GM12878 (cell line): ENCODE measurements around the gene TBX10. TPM values are rescaled to one million over a fixed set of nuclear protein-coding genes. Genes with fewer than 3 reads are reported as not detected.

ENCODE experiments used
- ATAC-seq: fragments of 200-7000 bp; cut with Tn5 transposase; 3 replicates; pipeline ENCODE4 v1.9.1; 2020; ENCODE audit warnings: mild to moderate bottlenecking, moderate library complexity
- BruUV-seq: library from RNA; stranded (reverse); fragments of 400-500 nt; replicated peaks from 2 replicates; lab custom pipeline; 2021; lab: Mats Ljungman, UMichigan
- CTCF ChIA-PET: fragments of 300-600 bp; sonication (Branson Sonifier 250); formaldehyde crosslinking; extraction: SDS; loops from one replicate; lab custom pipeline; 2021; ENCODE audit warnings: inconsistent platforms; lab: Yijun Ruan, JAX
- POLR2A ChIA-PET: fragments of 350-600 bp; formaldehyde crosslinking; extraction: SDS; loops from one replicate; lab custom pipeline; 2021; ENCODE audit warnings: inconsistent platforms; lab: Charles Lee
- RAD21 ChIA-PET: fragments of 300-600 bp; sonication (Branson Sonifier 250); formaldehyde crosslinking; loops from one replicate; lab custom pipeline; 2023; ENCODE audit warnings: antibody characterized with exemption; ENCODE audit not compliant: unreplicated experiment; lab: Charles Lee
- SMC1A ChIA-PET: fragments of 300-600 bp; sonication (Branson Sonifier 250); formaldehyde crosslinking; loops from one replicate; lab custom pipeline; 2023; ENCODE audit not compliant: unreplicated experiment, uncharacterized antibody; lab: Charles Lee
- DNase-seq: peaks from one replicate; pipeline ENCODE4 v3.0.0-alpha.2; 2011; ENCODE audit warnings: low read depth, low spot score
- FAIRE-seq: peaks from 3 replicates; lab custom pipeline; 2011; peaks lifted over from hg19 to GRCh38; lab: Jason Lieb, UNC
- H2AFZ ChIP-seq: 2 replicates; pipeline ENCODE4 v1.6.0; 2011; ENCODE audit warnings: low read depth, low read length, control low read depth; ENCODE audit not compliant: control insufficient read depth
- H3K27ac ChIP-seq: 2 replicates; pipeline ENCODE4 v1.5.1; 2011; ENCODE audit warnings: control low read depth; ENCODE audit not compliant: control insufficient read depth, insufficient read depth
- H3K27me3 ChIP-seq, 2 experiments: replicated peaks in 1 of 2; 2 replicates each; pipeline versions ENCODE4 v1.6.0 to v1.6.1; 2011; ENCODE audit warnings: low read length in 1 of 2; ENCODE audit not compliant: control insufficient read depth in 2 of 2, insufficient read depth in 2 of 2
- H3K36me3 ChIP-seq, 2 experiments: 2 replicates each; pipeline ENCODE4 v1.5.1; 2011; ENCODE audit warnings: low read length in 1 of 2; ENCODE audit not compliant: control insufficient read depth in 2 of 2, insufficient read depth in 2 of 2
- H3K4me1 ChIP-seq: 2 replicates; pipeline ENCODE4 v1.6.1; 2011; ENCODE audit warnings: mild to moderate bottlenecking, low read length, moderate library complexity, mixed read lengths; ENCODE audit not compliant: control insufficient read depth, insufficient read depth
- H3K4me2 ChIP-seq: 2 replicates; pipeline ENCODE4 v1.6.0; 2011; ENCODE audit warnings: control low read depth; ENCODE audit not compliant: control insufficient read depth, insufficient read depth
- H3K4me3 ChIP-seq: fragments of 200-600 bp; sonication (generic); 2 replicates; pipeline ENCODE4 v1.5.1; 2016
- H3K79me2 ChIP-seq: 2 replicates; pipeline ENCODE4 v1.6.0; 2011; ENCODE audit warnings: low read length; ENCODE audit not compliant: control insufficient read depth, insufficient read depth
- H3K9ac ChIP-seq: 2 replicates; pipeline ENCODE4 v1.8.0; 2011; ENCODE audit warnings: low read length, control low read depth, mixed read lengths; ENCODE audit not compliant: control insufficient read depth, insufficient read depth
- H3K9me3 ChIP-seq: replicated peaks from 3 replicates; pipeline ENCODE4 v1.5.1; 2011; ENCODE audit warnings: mild to moderate bottlenecking, low read length; ENCODE audit not compliant: control insufficient read depth, insufficient read depth
- H4K20me1 ChIP-seq: 2 replicates; pipeline ENCODE4 v1.6.0; 2011; ENCODE audit not compliant: control insufficient read depth, insufficient read depth
- ASH2L ChIP-seq: fragments of 300-600, 200-600 bp; sonication (generic); IDR thresholded peaks from 2 replicates; pipeline ENCODE4 v1.6.1; 2017; ENCODE audit warnings: low read depth, mild to moderate bottlenecking, borderline replicate concordance
- ATF3 ChIP-seq: IDR thresholded peaks from 2 replicates; pipeline ENCODE4 v1.6.1; 2011; ENCODE audit warnings: low read depth, mild to moderate bottlenecking, low read length, moderate library complexity, borderline replicate concordance; ENCODE audit errors: extremely low read depth
- BMI1 ChIP-seq: fragments of 450-650 bp; IDR thresholded peaks from 2 replicates; pipeline ENCODE4 v1.6.1; 2016; ENCODE audit warnings: mild to moderate bottlenecking, moderate library complexity, borderline replicate concordance
- CBFB ChIP-seq: IDR thresholded peaks from 2 replicates; pipeline ENCODE4 v1.6.1; 2016; ENCODE audit warnings: antibody characterized with exemption, low read depth
- HDAC6 ChIP-seq: fragments of 200-600 bp; sonication (generic); IDR thresholded peaks from one replicate; pipeline ENCODE4 v1.8.0; 2017; ENCODE audit warnings: antibody characterized with exemption; ENCODE audit not compliant: unreplicated experiment
- JUNB ChIP-seq: IDR thresholded peaks from 2 replicates; pipeline ENCODE4 v1.6.1; 2016; ENCODE audit warnings: antibody characterized with exemption, mild to moderate bottlenecking
- RAD51 ChIP-seq: fragments of 450-650 bp; IDR thresholded peaks from 2 replicates; pipeline ENCODE4 v1.6.1; 2016; ENCODE audit warnings: moderate library complexity, mild to moderate bottlenecking, inconsistent platforms
- SPI1 ChIP-seq: IDR thresholded peaks from 2 replicates; pipeline ENCODE4 v1.6.1; 2011; ENCODE audit warnings: low read depth, mild to moderate bottlenecking, low read length, moderate library complexity, borderline replicate concordance; ENCODE audit not compliant: insufficient read depth
- ZBED1 ChIP-seq: IDR thresholded peaks from 2 replicates; pipeline ENCODE4 v1.6.1; 2016; ENCODE audit warnings: borderline replicate concordance
- ZNF207 ChIP-seq: fragments of 450-650 bp; IDR thresholded peaks from 2 replicates; pipeline ENCODE4 v1.6.1; 2014; ENCODE audit warnings: antibody characterized with exemption, mild to moderate bottlenecking, borderline replicate concordance
- WGBS: methylation state at CpG from one replicate; pipeline ENCODE4 v1.1.6; 2016; ENCODE audit warnings: low lambda C conversion rate; ENCODE audit not compliant: insufficient replicate concordance, insufficient coverage; ENCODE audit errors: missing lambda C conversion rate; 5-methylcytosine and 5-hydroxymethylcytosine counted together
- in situ Hi-C: fragments of 300-500 bp; cut with MboI; formaldehyde crosslinking; loops from 9 replicates; pipeline ENCODE4 v1.14.3; 2018; ENCODE audit warnings: mixed read lengths
- intact Hi-C: fragments of 100-400 bp; cut with micrococcal nuclease; formaldehyde crosslinking; loops from one replicate; pipeline ENCODE4 v1.14.2; 2022; ENCODE audit not compliant: unreplicated experiment
- polyA plus RNA-seq, 11 experiments: library from polyadenylated mRNA; depleted of rRNA in 4 of 11; unstranded in 6 of 11; stranded (reverse) in 5 of 11; fragments of >200 nt; fragmentation: Nextera tagmentation in 4 of 11; fragmentation: Illumina TruSeq in 1 of 11; extraction: Ambion mirVana in 4 of 11; extraction: Trizol in 1 of 11; gene quantifications; 1 replicate in 1 of 11; 2 replicates in 10 of 11; pipeline versions ENCODE4 v1.2.1 to v1.2.3, GENCODE V29; 2011 to 2016; ENCODE audit warnings: inconsistent platforms in 2 of 11, missing spikeins in 2 of 11, low read depth in 1 of 11
- total RNA-seq, 4 experiments: library from RNA; depleted of rRNA in 3 of 4; stranded (reverse); fragments of >200 nt in 3 of 4; fragmentation: Illumina TruSeq in 1 of 4; extraction: Trizol in 1 of 4; gene quantifications; 2 replicates each; pipeline versions ENCODE4 v1.2.1 to v1.2.3, GENCODE V29; 2013 to 2021

The TBX10 gene
- total and polyA plus RNA-seq, 10 of the 15 experiments (the other 5 are each of a cell fraction or from before 2014, with no cell fraction given): 0.10 to 0.44 (median 0.20) TPM; not detected in 4

GRCh38 chr11:67664696-67665540 is 25.4 kb upstream of the TBX10 start:
- ChIA-PET SMC1A (interaction anchor here (0.6 kb wide), 1 partner anchor 16 kb away, joined by 3 read pairs; no protein-coding TSS in a partner anchor), POLR2A (no interaction called here), RAD21 (no interaction called here), CTCF (interaction anchor here (0.6 to 1.7 kb wide), 2 partner anchors 27 kb away, joined by 3 to 8 read pairs; no protein-coding TSS in a partner anchor)
- in situ Hi-C loops (no loop called here), intact Hi-C loops (no loop called here)
- ATAC-seq (no peak), FAIRE-seq (no peak), DNase-seq (no peak)
- Histone ChIP-seq H3K4me2 (no peak overlapping the region), H4K20me1 (no peaks in the 10 kb centered on the region), H3K9me3 (no peaks in the 10 kb centered on the region; the same call in 2 of the 3 replicates), H2AFZ (no peak overlapping the region), H3K9ac (no peak overlapping the region), H3K79me2 (no peaks in the 10 kb centered on the region), H3K27me3 (peaks cover 0 to 2% of the 10 kb centered on the region in 2 experiments; a peak in 2 of 4 replicates), H3K4me3 (no peak overlapping the region), H3K36me3 (no peaks in the 10 kb centered on the region), H3K27ac (no peak overlapping the region), H3K4me1 (peaks cover 9% of the 10 kb centered on the region; the same call in 1 of the 2 replicates)
- no TSS peak for BruUV-seq
- TF ChIP-seq ZNF207 (no peak), RAD51 (no peak), JUNB (no peak), ATF3 (no peak), ASH2L (no peak), ZBED1 (no peak), CBFB (no peak), BMI1 (no peak), HDAC6 (no peak), SPI1 (no peak)
- WGBS: 44% methylated on average over 26 of the region's 33 CpGs
